Stimulated activated CD8-positive, alpha-beta memory T cell treated with anti-CD3 and anti-CD28 coated beads, Interleukin-12 subunit alpha, Interleukin-12 subunit beta, amount 100 ng/mL, for 1 hour (primary cell): Measurements from ENCODE around the gene PCSK9.
"Not testable (repeated sequence)": the region's sequence is repeated elsewhere in the genome, so short reads cannot be mapped to it uniquely, and the experiment has no call there.

Experiments used
- DNase-seq: peaks from one replicate; pipeline ENCODE4 v3.0.0-alpha.2; 2020; ENCODE audit warnings: low read depth

PCSK9 gene

DNA sequence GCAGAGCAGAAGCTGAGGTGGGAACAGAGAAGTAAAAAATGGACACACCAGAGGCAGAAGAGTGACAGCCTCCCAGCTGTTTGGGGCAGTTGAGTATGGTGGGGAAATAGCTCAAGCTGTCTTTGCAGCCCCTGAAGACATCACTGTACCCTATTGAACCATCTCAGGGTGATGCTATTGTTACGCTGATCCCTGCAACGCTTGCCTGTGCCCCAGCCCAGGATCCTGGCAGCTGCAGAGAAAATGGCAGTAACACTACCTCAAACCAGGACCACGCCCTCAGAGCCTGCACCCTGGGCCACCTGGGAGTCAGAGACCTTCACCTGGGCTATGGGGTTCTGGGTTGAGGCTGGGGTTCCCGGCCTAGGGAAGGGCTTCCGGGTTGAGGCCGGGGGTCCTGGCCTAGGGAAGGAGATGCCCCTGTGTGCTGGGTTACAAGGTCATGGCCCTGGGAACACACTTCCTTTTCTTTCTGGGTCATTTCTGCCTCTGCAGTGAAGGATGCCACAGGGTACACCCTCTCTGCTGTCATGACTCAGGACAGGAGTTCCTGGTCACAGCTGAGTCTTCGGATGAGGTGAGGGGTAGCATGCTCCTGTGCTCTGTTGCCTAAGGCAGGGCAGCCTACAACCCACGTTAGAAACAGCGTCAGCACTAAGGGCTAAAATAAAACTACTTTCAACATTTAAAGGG lies 29.0 kb upstream of the PCSK9 start:
- no peak for DNase-seq

- DNase-seq = no peak
Measured at GRCh38 chr1:55010887-55011217, 28.5 kb upstream of the PCSK9 start.

DNA sequence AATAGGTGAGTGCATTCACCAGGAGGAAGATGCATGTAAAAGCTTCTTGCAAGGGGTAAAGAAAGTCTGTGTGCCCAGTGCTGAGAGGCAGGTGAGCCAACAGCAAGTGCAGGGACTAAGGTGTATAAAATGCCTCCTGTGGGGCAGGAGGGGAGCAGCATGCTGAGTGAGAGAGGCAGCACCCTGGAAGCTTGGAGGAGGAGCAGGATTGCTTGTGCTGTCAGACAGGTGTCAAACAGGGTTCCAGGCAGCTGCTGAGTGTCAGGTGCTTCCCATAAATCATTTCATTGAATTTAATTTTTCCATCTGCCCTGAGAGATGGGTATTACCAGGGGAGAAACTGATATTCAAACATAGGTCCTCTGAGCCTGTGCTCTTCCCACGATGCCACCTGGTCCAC lies 26.7 kb upstream of the PCSK9 start:
- no peak for DNase-seq

DNA sequence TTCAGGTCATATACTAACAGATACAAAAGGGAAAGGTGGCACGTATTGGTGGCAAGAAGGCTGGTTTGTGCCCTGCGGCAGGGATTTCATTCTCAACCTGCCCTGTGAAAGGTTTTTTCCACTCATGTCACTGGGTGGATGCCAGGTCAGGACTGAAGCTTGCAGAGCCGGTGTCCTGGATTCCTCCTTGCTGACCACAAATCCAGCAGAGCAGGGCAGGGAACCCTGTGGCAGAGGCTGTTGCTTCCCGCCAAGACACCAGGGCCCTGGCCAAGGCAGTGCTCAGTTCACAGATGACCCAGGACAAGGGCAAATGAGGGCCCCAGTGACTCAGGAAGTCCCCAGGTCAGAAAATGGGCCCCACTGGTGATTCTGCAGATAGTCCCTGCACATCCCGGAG lies 24.2 kb upstream of the PCSK9 start:
- no peak for DNase-seq

DNA sequence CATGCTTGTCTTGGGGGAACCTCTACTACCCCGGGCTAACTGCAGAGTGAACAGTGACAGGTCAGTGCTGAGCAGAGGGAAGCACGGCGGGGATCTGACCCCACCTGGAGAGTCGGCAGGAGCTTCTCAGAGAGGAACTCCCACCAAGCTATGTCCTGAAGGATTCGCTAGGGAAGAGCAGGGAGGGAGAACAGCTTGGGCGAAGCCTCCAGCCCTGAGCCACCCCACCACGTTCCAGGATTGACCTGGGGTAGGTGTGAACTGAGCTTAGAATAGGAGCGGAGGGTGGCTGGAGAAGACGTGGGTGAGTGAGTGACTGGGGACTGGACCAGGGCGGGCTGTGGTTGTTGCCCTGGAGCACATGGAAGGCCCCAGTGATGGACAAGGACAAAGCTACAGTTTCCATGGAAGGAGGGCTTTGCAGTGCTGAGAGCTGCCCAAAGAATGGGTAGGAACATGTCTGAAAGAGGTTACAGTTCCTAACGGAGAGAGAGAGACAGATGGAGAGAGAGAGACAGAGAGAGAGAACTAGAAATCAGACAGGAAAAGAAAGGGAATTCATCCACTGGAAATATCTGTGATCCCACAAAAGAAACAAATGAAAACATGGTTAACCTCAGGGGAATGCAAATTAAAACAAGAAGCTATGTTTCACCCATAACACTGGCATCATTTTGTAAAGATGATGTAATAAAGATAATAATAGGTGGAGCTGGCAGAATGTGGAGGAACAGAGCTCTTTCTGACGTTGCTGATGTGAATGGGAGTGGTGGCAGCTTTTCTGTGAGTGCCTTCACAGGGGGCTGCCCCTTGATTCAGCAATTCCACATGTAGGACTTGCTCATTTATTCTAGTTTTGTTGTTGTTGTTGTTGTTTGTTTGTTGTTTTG lies 23.4 kb upstream of the PCSK9 start:
- no peak for DNase-seq

DNA sequence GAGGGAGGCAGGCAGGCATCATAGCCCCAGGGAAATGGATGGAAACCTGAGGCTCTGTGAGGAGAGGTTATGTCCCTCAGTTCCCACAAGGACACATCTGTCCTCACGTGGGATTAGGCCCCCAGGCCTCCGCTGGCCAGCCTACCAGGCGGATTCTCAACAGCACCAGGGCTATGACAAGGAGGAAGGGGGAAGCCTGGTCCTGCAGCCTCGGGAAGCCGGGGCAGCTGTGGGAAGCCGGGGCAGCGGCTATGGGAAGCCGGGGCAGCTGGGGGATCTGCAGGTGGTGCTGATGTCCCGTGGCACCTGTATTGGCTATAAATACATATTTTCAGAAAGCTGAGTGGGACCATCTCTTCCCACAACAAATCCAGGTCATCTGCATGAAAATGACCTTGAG lies 21.0 kb upstream of the PCSK9 start:
- DNase-seq = no peak

- DNase-seq = peak; percentile 36
Measured at GRCh38 chr1:55021942-55022546, 17.3 kb upstream of the PCSK9 start.

- DNase-seq = not testable (repeated sequence)
Measured at GRCh38 chr1:55024163-55024562, 15.2 kb upstream of the PCSK9 start.

DNA sequence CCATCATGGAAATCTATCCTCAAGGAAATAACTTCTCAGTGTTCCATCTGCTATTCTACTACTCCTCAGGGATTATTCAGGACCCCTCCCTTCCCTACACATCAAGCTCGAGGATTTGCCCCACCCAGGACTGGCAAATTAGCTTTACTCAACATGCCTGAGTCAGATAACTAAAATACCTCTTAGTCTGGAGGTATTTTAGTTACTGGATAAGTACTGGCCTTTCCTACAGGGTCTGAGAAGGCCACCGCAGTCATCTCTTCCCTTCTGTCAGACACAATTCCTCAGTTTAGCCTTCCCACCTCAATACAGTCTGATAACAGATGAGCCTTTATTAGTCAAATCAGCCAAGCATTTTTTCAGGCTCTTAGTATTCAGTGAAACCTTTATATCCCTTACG lies 12.7 kb upstream of the PCSK9 start:
- DNase-seq = not testable (repeated sequence)

GRCh38 chr1:55031098-55031497 lies 8.2 kb upstream of the PCSK9 start:
- DNase-seq = not testable (repeated sequence)

DNA sequence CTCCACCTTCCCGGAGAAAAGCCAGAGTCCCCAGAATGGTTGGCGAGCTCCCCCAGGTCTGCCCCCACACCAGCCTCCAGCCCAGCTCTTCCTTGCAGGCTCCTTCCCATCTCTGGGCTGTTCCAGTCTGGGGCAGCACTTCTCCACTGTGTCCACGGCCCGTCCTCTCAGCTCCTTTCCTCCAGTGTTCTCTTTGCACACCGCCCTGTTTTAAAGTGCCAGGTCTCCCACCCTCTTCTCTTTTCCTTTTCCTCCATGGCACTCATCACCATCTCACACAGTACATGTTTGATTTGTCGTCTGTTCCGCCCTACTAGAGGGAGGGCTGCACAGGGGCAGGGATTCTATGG lies 6.1 kb upstream of the PCSK9 start:
- no peak for DNase-seq

GRCh38 chr1:55034476-55035133 lies 4.7 kb upstream of the PCSK9 start:
- DNase-seq = no peak

DNA sequence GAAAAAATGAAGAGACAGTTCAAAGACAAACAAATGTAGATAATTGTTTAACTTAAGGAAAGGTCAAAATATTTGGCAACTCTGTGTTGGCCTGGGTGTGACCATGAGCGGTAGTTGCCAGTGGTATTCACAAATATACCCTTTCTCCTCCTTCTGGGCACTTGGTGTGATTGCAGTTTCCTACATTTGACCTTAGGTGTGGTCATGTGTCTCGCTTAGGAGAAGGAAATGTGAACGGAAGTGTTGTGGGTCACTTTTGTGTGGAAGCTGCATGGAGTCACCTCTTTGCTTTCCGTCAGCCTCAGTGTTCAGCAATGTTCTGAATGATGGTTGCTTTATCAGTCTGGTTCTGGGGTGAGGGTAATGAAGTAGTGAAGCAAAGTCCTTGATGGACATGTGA lies 3.4 kb upstream of the PCSK9 start:
- no peak for DNase-seq

DNA sequence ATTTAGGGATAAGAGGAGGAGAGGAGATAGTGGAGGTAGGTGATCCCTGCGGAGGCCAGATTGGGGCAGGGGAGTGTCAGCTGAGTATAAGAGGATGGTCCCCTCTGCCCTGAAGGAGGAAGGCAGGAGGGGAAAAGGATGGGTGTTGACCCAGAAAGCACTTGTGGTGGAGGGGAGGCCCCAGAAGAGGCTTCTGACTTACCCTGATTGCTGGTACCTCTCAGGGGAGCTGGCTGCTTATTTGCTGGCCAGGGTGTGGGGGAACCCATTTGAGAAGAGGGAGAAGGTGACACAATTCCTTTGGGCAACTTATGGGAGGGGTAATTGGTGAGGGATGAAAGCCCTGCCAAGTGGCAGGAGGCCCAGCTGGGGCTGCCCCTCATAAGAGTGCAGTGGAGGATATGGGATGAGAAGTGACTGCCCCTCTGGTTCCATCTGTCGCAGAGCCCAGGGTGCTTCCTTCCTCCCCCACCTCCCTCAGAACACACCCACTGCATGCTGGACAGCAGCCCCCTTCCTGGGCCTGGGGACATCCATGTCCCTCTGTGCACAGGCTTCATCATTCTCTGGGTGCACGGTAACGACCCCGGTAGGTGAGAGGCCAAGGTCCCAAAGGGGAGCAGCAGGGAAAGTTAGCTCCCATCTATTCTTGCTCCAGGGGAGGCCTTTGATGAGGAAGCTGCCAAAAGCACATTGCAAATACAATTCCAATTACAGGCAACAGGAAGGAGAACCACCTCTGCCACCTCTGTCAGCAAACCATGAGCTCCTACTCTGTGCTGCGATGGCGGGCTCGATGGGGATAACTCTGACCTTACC lies 1.4 kb upstream of the PCSK9 start:
- DNase-seq = no peak

GRCh38 chr1:55038552-55038838 lies 853 bp upstream of the PCSK9 start:
- no peak for DNase-seq

DNA sequence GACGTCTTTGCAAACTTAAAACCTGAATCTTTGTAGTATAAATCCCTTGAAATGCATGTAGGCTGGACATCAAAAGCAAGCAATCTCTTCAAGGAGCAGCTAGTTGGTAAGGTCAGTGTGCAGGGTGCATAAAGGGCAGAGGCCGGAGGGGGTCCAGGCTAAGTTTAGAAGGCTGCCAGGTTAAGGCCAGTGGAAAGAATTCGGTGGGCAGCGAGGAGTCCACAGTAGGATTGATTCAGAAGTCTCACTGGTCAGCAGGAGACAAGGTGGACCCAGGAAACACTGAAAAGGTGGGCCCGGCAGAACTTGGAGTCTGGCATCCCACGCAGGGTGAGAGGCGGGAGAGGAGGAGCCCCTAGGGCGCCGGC lies 390 bp upstream of the PCSK9 start:
- no peak for DNase-seq

GRCh38 chr1:55040083-55040932 lies 960 bp downstream of the PCSK9 start:
- no peak for DNase-seq

DNA sequence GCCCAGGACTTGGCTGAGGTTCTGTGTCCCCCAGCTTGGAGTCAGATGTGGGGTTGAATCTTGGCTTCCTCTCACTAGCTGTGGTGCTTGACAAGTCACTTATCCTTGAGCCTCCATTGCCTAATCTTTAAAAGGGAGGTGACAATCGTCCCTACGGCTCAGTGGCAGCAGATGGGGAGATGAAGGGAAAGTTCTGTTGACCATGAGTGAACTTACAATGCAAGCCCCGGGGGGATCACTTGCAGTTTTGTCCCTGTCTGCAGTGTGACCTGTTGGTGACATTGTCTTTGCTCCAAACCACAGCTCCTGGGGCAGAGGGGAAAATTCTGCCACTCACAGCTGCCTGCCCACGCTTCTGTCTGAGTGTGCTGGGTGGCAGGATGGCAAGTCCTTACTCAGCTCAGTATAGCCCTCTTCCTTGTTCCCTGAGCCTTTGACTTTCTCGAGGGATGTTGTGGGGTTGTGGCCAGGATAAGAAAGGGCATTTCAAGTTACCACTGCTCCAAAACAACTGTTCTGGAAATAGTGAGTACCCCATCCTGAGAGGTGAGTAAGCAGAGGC lies 1.7 kb downstream of the PCSK9 start:
- DNase-seq = no peak

- DNase-seq = no peak
Measured at GRCh38 chr1:55041613-55042012, 2.3 kb downstream of the PCSK9 start.

- no peak for DNase-seq
Measured at GRCh38 chr1:55043011-55043410, 3.7 kb downstream of the PCSK9 start.

DNA sequence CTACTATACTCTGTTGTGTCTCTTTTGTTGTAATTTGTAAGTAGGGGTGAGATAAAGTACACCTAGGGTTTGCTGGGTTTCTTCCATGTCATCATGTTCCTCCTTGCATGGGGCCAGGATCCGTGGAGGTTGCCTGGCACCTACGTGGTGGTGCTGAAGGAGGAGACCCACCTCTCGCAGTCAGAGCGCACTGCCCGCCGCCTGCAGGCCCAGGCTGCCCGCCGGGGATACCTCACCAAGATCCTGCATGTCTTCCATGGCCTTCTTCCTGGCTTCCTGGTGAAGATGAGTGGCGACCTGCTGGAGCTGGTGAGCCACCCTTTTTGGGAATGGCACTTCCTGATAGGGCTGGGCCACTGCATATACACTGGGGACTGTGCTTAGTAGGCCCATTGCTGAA lies 4.4 kb downstream of the PCSK9 start:
- no peak for DNase-seq
